GM13977 (cell line): ENCODE results near the gene RC3H2.
A peak's percentile ranks its signal among the peaks of the same experiment; 100 is the strongest.
"Not testable (repeated sequence)": the region's sequence is repeated elsewhere in the genome, so short reads cannot be mapped to it uniquely, and the experiment has no call there.

Experiments
- DNase-seq: peaks from one replicate; pipeline ENCODE4 v3.0.0; 2012; ENCODE audit warnings: low spot score
- CTCF ChIP-seq: IDR thresholded peaks from 2 replicates; pipeline ENCODE4 v1.5.1; 2012; ENCODE audit warnings: mild to moderate bottlenecking, control low read depth; ENCODE audit not compliant: insufficient read depth; ENCODE audit errors: extremely low read depth, missing control alignments
- in situ Hi-C: fragments of 300-500 bp; cut with MboI; formaldehyde crosslinking; loops from one replicate; pipeline ENCODE4 v1.12.0; 2022; ENCODE audit warnings: low sequenced_read_pairs, low pct_unique_long_range_greater_than_20kb, mixed read lengths, inconsistent platforms; ENCODE audit not compliant: unreplicated experiment

Gene RC3H2

GRCh38 chr9:122900791-122901190 lies 4.4 kb downstream of the RC3H2 start:
- in situ Hi-C loops = no loop called here
- no peak for TF ChIP-seq CTCF
- peak; percentile 36 for DNase-seq

- DNase-seq = no peak
- in situ Hi-C loops = no loop called here
- no peak for TF ChIP-seq CTCF
These were observed 7.2 kb downstream of the RC3H2 start for GRCh38 chr9:122897969-122898368.

- no peak for TF ChIP-seq CTCF
- in situ Hi-C loops = no loop called here
- DNase-seq = no peak
These were observed 16.7 kb downstream of the RC3H2 start for GRCh38 chr9:122888480-122888879.

- in situ Hi-C loops = no loop called here
These were observed 22.0 kb downstream of the RC3H2 start for GRCh38 chr9:122883125-122883524.

GRCh38 chr9:122879443-122879842 lies 25.7 kb downstream of the RC3H2 start:
- in situ Hi-C loops = no loop called here
- no peak for DNase-seq
- no peak for TF ChIP-seq CTCF

More at GRCh38 chr9:122883125-122883524, 22.0 kb downstream of the RC3H2 start:
- DNase-seq = no peak
- no peak for TF ChIP-seq CTCF

GRCh38 chr9:122875523-122875922 lies 29.6 kb downstream of the RC3H2 start:
- no peak for TF ChIP-seq CTCF
- peak; percentile 31 for DNase-seq
- in situ Hi-C loops = no loop called here

GRCh38 chr9:122867276-122867675 lies 37.9 kb downstream of the RC3H2 start:
- in situ Hi-C loops, DNase-seq: not testable (repeated sequence)
